Central memory CD8-positive, alpha-beta T cell (primary cell): ENCODE data around the gene SLX4IP.
"Not testable (repeated sequence)": the region's sequence is repeated elsewhere in the genome, so short reads cannot be mapped to it uniquely, and the experiment has no call there.

Experiments used
- ATAC-seq: fragments of 150-1000 bp; cut with Tn5 transposase; replicated peaks from 2 replicates; pipeline ENCODE4 v1.10.0; 2022; ENCODE audit warnings: mild to moderate bottlenecking, moderate FRiP score, moderate number of reproducible peaks; ENCODE audit not compliant: poor library complexity, severe bottlenecking; ENCODE audit errors: extremely low read depth
- DNase-seq, 2 donors: peaks; one replicate each; pipeline ENCODE4 v3.0.0; 2021; ENCODE audit warnings: low spot score in 2 of 2
- H3K27ac Mint-ChIP-seq: one replicate; pipeline ENCODE4 v1.8.0; 2022; ENCODE audit warnings: low read depth, mild to moderate bottlenecking, moderate library complexity, mixed read lengths
- H3K27me3 Mint-ChIP-seq: one replicate; pipeline ENCODE4 v1.8.0; 2022; ENCODE audit warnings: mixed read lengths
- H3K36me3 Mint-ChIP-seq: one replicate; pipeline ENCODE4 v1.8.0; 2022; ENCODE audit warnings: mild to moderate bottlenecking, moderate library complexity, mixed read lengths; ENCODE audit not compliant: insufficient read depth
- H3K4me1 Mint-ChIP-seq: one replicate; pipeline ENCODE4 v1.8.0; 2022; ENCODE audit warnings: mixed read lengths
- H3K4me3 Mint-ChIP-seq: one replicate; pipeline ENCODE4 v1.8.0; 2022; ENCODE audit warnings: mild to moderate bottlenecking, moderate library complexity, mixed read lengths
- H3K9me3 Mint-ChIP-seq: one replicate; pipeline ENCODE4 v1.8.0; 2022; ENCODE audit warnings: mixed read lengths

Gene SLX4IP

DNA sequence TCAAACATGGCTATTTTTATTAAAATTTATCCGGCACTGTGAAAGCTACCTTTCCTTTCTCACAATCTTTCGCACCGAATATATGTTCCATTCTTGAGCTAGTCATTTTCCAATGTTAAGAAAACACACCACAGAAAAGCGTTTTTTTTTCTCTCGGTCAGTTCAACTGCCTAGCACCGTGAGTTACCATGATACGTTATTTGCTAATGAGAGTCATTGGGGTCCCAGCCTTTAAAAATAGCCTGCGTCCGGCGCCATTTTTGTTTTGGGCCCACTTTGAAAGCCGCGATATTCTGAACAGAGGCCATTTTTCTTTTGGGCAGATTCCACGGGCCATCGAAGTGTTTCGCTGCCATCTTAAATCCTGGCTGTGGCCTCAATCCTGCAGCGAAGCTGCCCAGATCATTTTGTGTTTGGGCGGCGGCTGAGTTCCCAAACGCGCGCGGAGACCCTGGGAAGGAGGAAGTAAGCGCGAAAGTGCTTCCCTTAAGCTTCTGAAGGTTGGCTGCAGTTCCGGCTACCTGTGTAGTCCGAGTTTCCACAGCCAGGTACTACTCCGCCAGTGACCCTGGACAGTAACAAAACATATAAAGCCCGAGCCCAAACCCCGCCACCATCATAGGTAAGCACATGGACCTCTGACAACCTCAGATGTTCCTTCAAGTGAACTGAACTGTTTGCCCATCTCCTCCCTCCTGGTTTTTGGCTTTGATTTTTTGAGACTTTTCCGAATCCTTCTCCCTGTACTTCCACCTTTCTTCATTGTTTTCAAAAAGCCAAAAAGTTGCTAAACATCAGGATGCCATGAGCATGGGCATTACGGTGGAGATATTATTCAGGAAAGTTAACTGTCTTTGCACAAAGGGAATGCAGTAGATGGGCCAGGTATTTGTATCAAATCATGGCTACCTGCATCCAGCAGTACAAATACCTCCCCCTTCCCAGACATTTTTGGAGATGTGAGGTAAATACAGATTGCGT lies at the start of gene SLX4IP:
Gene SLX4IP (plus strand): TSS at position 474 of the 981 bp plus-strand sequence. CDS start 22,900 bp downstream, outside the sequence.
- peaks cover 34% of the 10 kb centered on the region for H3K4me1 Mint-ChIP-seq
- H3K27me3 Mint-ChIP-seq = no peaks in the 10 kb centered on the region
- peak; percentile 61 for ATAC-seq
- peak; percentile 58 to 73 for DNase-seq
- peak within 1 kb of the TSS; percentile 86 for H3K4me3 Mint-ChIP-seq
- H3K27ac Mint-ChIP-seq = peak within 1 kb of the TSS; percentile 96
- H3K9me3 Mint-ChIP-seq = no peaks in the 10 kb centered on the region
- H3K36me3 Mint-ChIP-seq = peaks cover 17% of the 10 kb centered on the region

DNA sequence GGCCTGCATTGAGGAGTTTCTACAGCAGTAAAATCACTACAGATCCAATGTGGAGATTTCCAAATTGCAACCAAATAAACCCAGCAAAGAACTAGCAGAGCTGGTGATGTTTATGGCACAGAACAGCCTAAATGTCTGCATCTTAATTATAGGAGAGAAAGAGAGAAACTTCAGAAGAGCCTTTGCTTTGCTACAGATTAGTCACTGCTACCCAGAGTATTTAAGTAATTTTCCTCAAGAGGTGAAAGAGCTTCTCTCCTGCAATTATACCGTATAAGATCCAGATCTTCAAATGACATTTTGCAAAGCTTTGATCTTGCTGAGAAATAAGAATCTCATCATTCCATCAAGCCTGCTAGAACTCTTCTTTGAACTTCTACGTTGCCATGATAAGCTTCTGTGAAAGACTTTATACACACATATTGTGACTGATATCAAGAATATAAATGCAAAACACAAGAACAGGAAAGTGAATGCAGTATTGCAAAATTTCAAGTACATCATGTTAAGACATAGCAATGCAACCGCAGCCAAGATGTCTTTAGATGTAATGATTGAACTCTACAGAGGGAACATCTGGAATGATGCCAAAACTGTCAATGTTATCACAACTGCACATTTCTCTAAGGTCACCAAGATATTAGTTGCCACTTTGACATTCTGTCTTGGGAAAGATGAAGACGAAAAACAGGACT lies 49.1 kb upstream of the SLX4IP start:
- ATAC-seq (no peak), DNase-seq (no peak)
- Mint-ChIP-seq H3K4me3 (no peak overlapping the region), H3K36me3 (peaks cover 1% of the 10 kb centered on the region), H3K9me3 (no peaks in the 10 kb centered on the region), H3K4me1 (no peaks in the 10 kb centered on the region), H3K27ac (no peak overlapping the region), H3K27me3 (peaks cover 13% of the 10 kb centered on the region)

- ATAC-seq (no peak), DNase-seq (no peak)
- Mint-ChIP-seq H3K4me1 (no peaks in the 10 kb centered on the region), H3K27me3 (peaks cover 23% of the 10 kb centered on the region), H3K27ac (no peak overlapping the region), H3K4me3 (no peak overlapping the region), H3K9me3 (no peaks in the 10 kb centered on the region), H3K36me3 (peaks cover 1% of the 10 kb centered on the region)
Measured at GRCh38 chr20:10387686-10388085, 47.4 kb upstream of the SLX4IP start.

- H3K27me3 Mint-ChIP-seq = peaks cover 23% of the 10 kb centered on the region
- no peak overlapping the region for H3K4me3 Mint-ChIP-seq
- ATAC-seq (no peak), DNase-seq (no peak)
- peaks cover 1% of the 10 kb centered on the region for H3K36me3 Mint-ChIP-seq
- no peaks in the 10 kb centered on the region for H3K4me1 Mint-ChIP-seq
- H3K27ac Mint-ChIP-seq = no peak overlapping the region
- no peaks in the 10 kb centered on the region for H3K9me3 Mint-ChIP-seq
Measured at GRCh38 chr20:10388597-10388996, 46.5 kb upstream of the SLX4IP start.

DNA sequence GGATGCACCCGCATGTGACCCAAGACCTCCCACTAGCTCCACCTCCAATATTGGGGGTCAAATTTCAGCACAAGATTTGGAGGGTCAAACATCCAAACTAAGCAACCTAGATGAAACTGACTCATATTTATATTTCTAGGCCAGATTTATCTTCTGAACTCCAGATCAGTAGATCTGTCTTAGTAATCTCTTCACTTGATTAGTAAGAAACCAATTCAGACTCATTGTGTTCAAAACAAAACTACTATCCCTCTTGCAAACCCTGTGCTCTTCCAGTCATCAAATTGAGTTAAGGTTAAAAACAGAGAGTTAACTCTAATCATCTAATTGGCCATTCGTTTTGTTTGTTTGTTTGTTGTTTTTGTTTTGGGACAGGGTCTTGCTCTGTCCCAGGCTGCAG lies 44.4 kb upstream of the SLX4IP start:
- Mint-ChIP-seq H3K4me1 (no peaks in the 10 kb centered on the region), H3K27ac (no peak overlapping the region), H3K36me3 (peaks cover 1% of the 10 kb centered on the region), H3K27me3 (peaks cover 23% of the 10 kb centered on the region), H3K9me3 (no peaks in the 10 kb centered on the region), H3K4me3 (no peak overlapping the region)
- no peak for ATAC-seq
- no peak for DNase-seq

GRCh38 chr20:10394752-10395151 lies 40.4 kb upstream of the SLX4IP start:
- DNase-seq, H3K4me1 Mint-ChIP-seq, H3K27ac Mint-ChIP-seq, H3K4me3 Mint-ChIP-seq, H3K36me3 Mint-ChIP-seq, H3K27me3 Mint-ChIP-seq, ATAC-seq, H3K9me3 Mint-ChIP-seq: not testable (repeated sequence)

GRCh38 chr20:10398834-10399369 lies 36.2 kb upstream of the SLX4IP start:
- ATAC-seq = no peak
- Mint-ChIP-seq H3K36me3 (no peaks in the 10 kb centered on the region), H3K27ac (no peak overlapping the region), H3K4me1 (no peaks in the 10 kb centered on the region), H3K9me3 (no peaks in the 10 kb centered on the region), H3K4me3 (no peak overlapping the region), H3K27me3 (no peaks in the 10 kb centered on the region)
- DNase-seq = no peak

- no peaks in the 10 kb centered on the region for H3K9me3 Mint-ChIP-seq
- DNase-seq (no peak), ATAC-seq (no peak)
Measured at GRCh38 chr20:10402938-10403608, 32.0 kb upstream of the SLX4IP start.

GRCh38 chr20:10404023-10404628 lies 31.0 kb upstream of the SLX4IP start:
- Mint-ChIP-seq H3K4me3 (no peak overlapping the region), H3K4me1 (no peaks in the 10 kb centered on the region), H3K36me3 (peaks cover 1% of the 10 kb centered on the region), H3K27ac (no peak overlapping the region), H3K27me3 (no peaks in the 10 kb centered on the region), H3K9me3 (no peaks in the 10 kb centered on the region)
- no peak for ATAC-seq
- no peak for DNase-seq

More at GRCh38 chr20:10402938-10403608, 32.0 kb upstream of the SLX4IP start:
- no peaks in the 10 kb centered on the region for H3K36me3 Mint-ChIP-seq
- H3K27me3 Mint-ChIP-seq = no peaks in the 10 kb centered on the region
- H3K27ac Mint-ChIP-seq = peak overlapping the region; percentile 17
- H3K4me1 Mint-ChIP-seq = no peaks in the 10 kb centered on the region
- no peak overlapping the region for H3K4me3 Mint-ChIP-seq

- no peaks in the 10 kb centered on the region for H3K27me3 Mint-ChIP-seq
Measured at GRCh38 chr20:10404959-10405530, 30.1 kb upstream of the SLX4IP start.

GRCh38 chr20:10408108-10408813 lies 26.8 kb upstream of the SLX4IP start:
- no peak overlapping the region for H3K4me3 Mint-ChIP-seq
- H3K36me3 Mint-ChIP-seq = peaks cover 4% of the 10 kb centered on the region
- no peaks in the 10 kb centered on the region for H3K4me1 Mint-ChIP-seq
- ATAC-seq (no peak), DNase-seq (no peak)
- no peaks in the 10 kb centered on the region for H3K9me3 Mint-ChIP-seq
- H3K27ac Mint-ChIP-seq = no peak overlapping the region
- no peaks in the 10 kb centered on the region for H3K27me3 Mint-ChIP-seq

More at GRCh38 chr20:10404959-10405530, 30.1 kb upstream of the SLX4IP start:
- H3K4me3 Mint-ChIP-seq = no peak overlapping the region
- DNase-seq (no peak), ATAC-seq (no peak)
- H3K27ac Mint-ChIP-seq = no peak overlapping the region
- peaks cover 1% of the 10 kb centered on the region for H3K36me3 Mint-ChIP-seq
- H3K9me3 Mint-ChIP-seq = no peaks in the 10 kb centered on the region
- no peaks in the 10 kb centered on the region for H3K4me1 Mint-ChIP-seq
